Breast epithelium (tissue), 4 donors: ENCODE data around the gene DAG1. TPM values are rescaled to one million over a fixed set of nuclear protein-coding genes. Genes with fewer than 3 reads are reported as not detected.

ENCODE experiments used
- DNase-seq, 2 donors: peaks; one replicate each; pipeline ENCODE4 v3.0.0-alpha.2; 2019; ENCODE audit warnings: low spot score in 2 of 2
- H3K27ac ChIP-seq, 2 donors: fragments of 200-600 bp; sonication (generic) in 1 of 2; one replicate each; pipeline ENCODE4 v1.5.1; 2016 to 2019; ENCODE audit warnings: mild to moderate bottlenecking in 1 of 2
- H3K27me3 ChIP-seq, 2 donors: fragments of 200-600 bp; sonication (generic) in 1 of 2; one replicate each; pipeline versions ENCODE4 v1.5.1 to v1.6.0; 2017 to 2019; ENCODE audit warnings: control low read depth in 1 of 2, mild to moderate bottlenecking in 1 of 2
- H3K36me3 ChIP-seq: fragments of 200-600 bp; one replicate; pipeline ENCODE4 v1.5.1; 2019
- H3K4me1 ChIP-seq, 2 donors: fragments of 200-600 bp; sonication (generic); one replicate each; pipeline ENCODE4 v1.5.1; 2016 to 2019; ENCODE audit warnings: control low read depth in 1 of 2
- H3K4me3 ChIP-seq, 3 donors: fragments of 200-600 bp; sonication (generic); 1 replicate in 2 of 3; 2 replicates in 1 of 3; pipeline ENCODE4 v1.5.1; 2016 to 2019; ENCODE audit warnings: mild to moderate bottlenecking in 3 of 3, moderate library complexity in 2 of 3
- H3K9me3 ChIP-seq, 2 donors: fragments of 200-600 bp; sonication (generic) in 1 of 2; one replicate each; pipeline ENCODE4 v1.5.1; 2016 to 2019; ENCODE audit warnings: control low read depth in 1 of 2
- POLR2A ChIP-seq: fragments of 450-650 bp; IDR thresholded peaks from one replicate; pipeline ENCODE4 v1.6.1; 2016; ENCODE audit warnings: antibody characterized with exemption, mild to moderate bottlenecking, moderate library complexity
- POLR2AphosphoS5 ChIP-seq, 3 donors: sonication (generic); formaldehyde crosslinking; IDR thresholded peaks; one replicate each; pipeline ENCODE4 v1.6.1; 2017; ENCODE audit warnings: antibody characterized with exemption in 3 of 3
- intact Hi-C: fragments of 100-400 bp; cut with DNase I; formaldehyde crosslinking; loops from one replicate; pipeline ENCODE4 v1.15.1; 2023; ENCODE audit warnings: low total_unique reads
- total RNA-seq, 3 donors: library from RNA; depleted of rRNA; stranded (reverse); fragments of >200 nt; gene quantifications; one replicate each; pipeline ENCODE4 v1.1.0, GENCODE V29; 2016
- TF ChIP-seq, protein P1 (sequence below), 3 donors: fragments of 450-650 bp; IDR thresholded peaks; one replicate each; pipeline ENCODE4 v1.5.1; 2016 to 2017; ENCODE audit warnings: antibody characterized with exemption in 3 of 3, mild to moderate bottlenecking in 3 of 3, moderate library complexity in 3 of 3

DAG1 gene
- total RNA-seq, 3 donors from 2014 or later = 37.1 to 56.6 (median 44.6) TPM

DNA sequence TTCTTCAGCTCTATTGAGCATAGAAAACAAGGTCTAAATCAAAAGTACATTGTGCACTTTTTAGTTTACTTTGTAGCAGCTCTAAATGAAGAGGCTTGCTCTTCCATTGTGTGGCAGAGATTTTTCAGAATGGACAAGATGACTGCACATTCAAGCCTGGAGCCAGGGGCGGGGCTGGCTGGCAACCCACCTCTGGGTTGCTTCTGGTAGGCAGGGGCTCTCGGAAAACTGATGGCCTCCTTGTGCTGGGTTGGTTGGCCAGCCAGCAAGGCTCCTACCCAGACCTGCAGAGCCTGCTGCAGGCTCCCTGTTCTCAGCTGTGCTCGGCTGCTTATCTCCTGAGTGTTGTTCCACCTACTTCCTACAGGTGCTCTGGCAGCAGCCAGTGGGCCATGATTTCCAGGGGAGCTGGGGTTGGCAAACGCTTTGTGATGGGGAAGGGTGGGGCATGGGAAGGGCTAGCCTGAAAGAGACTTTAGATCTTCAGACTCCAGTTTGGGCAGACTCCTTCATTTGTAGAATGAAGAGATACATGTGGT, 93.0 kb downstream of the DAG1 start:
- no peak for DNase-seq

DNA sequence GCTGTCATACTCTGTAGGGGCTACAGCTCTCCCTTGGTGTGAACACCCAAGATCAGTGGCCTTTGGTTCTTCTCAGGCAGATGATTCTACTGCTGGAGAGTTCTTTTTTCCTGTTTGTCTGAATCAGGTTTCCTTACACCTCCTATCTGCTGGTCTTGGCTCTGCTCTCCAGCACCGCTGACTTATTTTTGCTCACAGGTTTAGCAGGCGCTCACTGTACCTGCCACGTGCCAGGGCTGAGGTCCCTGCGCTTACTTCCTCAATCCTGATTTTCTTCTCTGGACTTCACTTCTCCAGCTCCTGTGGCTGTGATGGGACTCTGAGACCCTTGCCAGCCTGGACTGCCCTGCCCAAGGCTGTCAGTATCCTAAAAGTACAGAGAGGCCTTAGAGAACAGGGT, 93.7 kb downstream of the DAG1 start:
- Histone ChIP-seq H3K27me3 (no peaks in the 10 kb centered on the region), H3K36me3 (no peaks in the 10 kb centered on the region), H3K27ac (no peak overlapping the region), H3K4me3 (no peak overlapping the region), H3K4me1 (no peaks in the 10 kb centered on the region), H3K9me3 (no peaks in the 10 kb centered on the region)
- TF ChIP-seq POLR2AphosphoS5 (IDR thresholded peaks at IDR 0.05) (no peak), POLR2A (no peak)
- TF ChIP-seq, protein P1, sequence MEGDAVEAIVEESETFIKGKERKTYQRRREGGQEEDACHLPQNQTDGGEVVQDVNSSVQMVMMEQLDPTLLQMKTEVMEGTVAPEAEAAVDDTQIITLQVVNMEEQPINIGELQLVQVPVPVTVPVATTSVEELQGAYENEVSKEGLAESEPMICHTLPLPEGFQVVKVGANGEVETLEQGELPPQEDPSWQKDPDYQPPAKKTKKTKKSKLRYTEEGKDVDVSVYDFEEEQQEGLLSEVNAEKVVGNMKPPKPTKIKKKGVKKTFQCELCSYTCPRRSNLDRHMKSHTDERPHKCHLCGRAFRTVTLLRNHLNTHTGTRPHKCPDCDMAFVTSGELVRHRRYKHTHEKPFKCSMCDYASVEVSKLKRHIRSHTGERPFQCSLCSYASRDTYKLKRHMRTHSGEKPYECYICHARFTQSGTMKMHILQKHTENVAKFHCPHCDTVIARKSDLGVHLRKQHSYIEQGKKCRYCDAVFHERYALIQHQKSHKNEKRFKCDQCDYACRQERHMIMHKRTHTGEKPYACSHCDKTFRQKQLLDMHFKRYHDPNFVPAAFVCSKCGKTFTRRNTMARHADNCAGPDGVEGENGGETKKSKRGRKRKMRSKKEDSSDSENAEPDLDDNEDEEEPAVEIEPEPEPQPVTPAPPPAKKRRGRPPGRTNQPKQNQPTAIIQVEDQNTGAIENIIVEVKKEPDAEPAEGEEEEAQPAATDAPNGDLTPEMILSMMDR (IDR thresholded peaks at IDR 0.05) = no peak
- intact Hi-C loops = no loop called here
- DNase-seq = no peak

More for the DNA sequence above, 93.0 kb downstream of the DAG1 start:
- no peaks in the 10 kb centered on the region for H3K36me3 ChIP-seq
- intact Hi-C loops = no loop called here
- H3K9me3 ChIP-seq = no peaks in the 10 kb centered on the region
- TF ChIP-seq, protein P1 (IDR thresholded peaks at IDR 0.05) = no peak
- TF ChIP-seq POLR2A (no peak), POLR2AphosphoS5 (IDR thresholded peaks at IDR 0.05) (no peak)
- no peak overlapping the region for H3K27ac ChIP-seq
- H3K4me3 ChIP-seq = no peak overlapping the region
- H3K27me3 ChIP-seq = no peaks in the 10 kb centered on the region
- H3K4me1 ChIP-seq = no peaks in the 10 kb centered on the region

DNA sequence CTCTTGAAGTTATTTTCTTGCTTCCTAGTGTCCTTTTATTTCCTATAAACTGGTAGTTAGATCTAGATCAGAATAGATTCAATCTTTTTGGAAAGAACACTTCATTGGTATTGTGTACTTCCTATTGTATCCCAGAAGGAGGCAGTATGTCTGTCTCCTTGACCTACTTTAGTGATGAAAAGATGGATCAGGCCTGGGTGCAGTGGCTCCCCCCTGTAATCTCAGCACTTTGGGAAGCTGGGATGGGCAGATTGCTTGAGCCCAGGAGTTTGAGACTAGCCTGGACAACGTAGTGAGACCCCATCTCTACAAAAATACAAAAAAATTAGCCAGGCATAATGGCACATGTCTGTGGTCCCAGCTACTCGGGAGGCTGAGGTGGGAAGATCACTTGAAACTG, 96.2 kb downstream of the DAG1 start:
- intact Hi-C loops = no loop called here
- H3K4me3 ChIP-seq = no peak overlapping the region
- H3K27me3 ChIP-seq = no peaks in the 10 kb centered on the region
- DNase-seq = no peak
- TF ChIP-seq POLR2A (no peak), POLR2AphosphoS5 (IDR thresholded peaks at IDR 0.05) (no peak)
- TF ChIP-seq, protein P1 (IDR thresholded peaks at IDR 0.05) = no peak
- H3K36me3 ChIP-seq = no peaks in the 10 kb centered on the region
- H3K4me1 ChIP-seq = no peaks in the 10 kb centered on the region
- H3K27ac ChIP-seq = no peak overlapping the region
- no peaks in the 10 kb centered on the region for H3K9me3 ChIP-seq

DNA sequence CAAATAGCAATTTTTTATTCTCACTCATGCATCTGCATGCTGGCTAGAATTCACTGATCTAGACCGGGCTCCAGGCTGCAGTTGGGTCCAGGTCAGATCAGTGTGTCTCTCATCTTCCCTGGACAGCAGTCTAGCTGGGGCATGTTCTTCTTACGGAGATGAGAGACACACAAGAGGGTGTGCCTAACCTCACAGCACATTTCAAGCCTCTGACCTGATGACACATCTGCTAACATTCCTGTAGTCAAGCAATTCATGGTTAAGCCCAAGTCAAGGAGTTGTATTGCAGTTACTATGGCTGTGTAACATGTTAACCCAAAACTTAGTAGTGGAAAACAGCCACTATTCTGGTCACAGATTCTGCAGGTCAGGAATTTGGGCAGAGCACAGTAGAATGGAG, 97.3 kb downstream of the DAG1 start:
- intact Hi-C loops = no loop called here
- Histone ChIP-seq H3K4me3 (no peak overlapping the region), H3K36me3 (no peaks in the 10 kb centered on the region), H3K27ac (no peak overlapping the region), H3K9me3 (no peaks in the 10 kb centered on the region), H3K27me3 (no peaks in the 10 kb centered on the region), H3K4me1 (no peaks in the 10 kb centered on the region)
- DNase-seq = no peak
- TF ChIP-seq, protein P1 (IDR thresholded peaks at IDR 0.05) = no peak
- no peak for TF ChIP-seq POLR2A
- no peak for TF ChIP-seq POLR2AphosphoS5 (IDR thresholded peaks at IDR 0.05)

DNA sequence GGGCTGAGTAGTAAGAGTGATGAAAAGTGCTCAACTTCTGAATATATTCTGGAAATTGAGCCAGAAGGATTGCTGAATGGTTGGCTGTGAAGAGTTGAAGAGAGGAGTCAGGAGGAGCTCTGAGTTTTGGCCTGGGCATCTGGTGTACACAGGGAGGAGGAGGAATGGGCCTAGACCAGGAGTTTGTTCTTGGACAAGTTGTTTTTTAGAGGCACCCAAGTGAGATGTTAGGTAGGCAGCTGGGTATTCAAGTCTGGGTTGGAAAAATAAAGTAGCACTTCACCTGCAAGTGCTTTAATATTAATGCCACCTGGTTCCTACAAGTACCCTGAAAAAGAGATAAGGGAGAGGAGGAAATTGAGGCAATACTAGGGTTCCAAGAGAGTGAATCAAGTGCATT, 98.9 kb downstream of the DAG1 start:
- TF ChIP-seq, protein P1 (IDR thresholded peaks at IDR 0.05) = no peak
- TF ChIP-seq POLR2AphosphoS5 (IDR thresholded peaks at IDR 0.05) = no peak
- TF ChIP-seq POLR2A = no peak
- no peak overlapping the region for H3K4me3 ChIP-seq

More for the DNA sequence above, 98.9 kb downstream of the DAG1 start:
- H3K9me3 ChIP-seq = no peaks in the 10 kb centered on the region
- intact Hi-C loops = no loop called here
- H3K4me1 ChIP-seq = no peaks in the 10 kb centered on the region
- DNase-seq = no peak
- H3K27ac ChIP-seq = no peak overlapping the region
- H3K27me3 ChIP-seq = no peaks in the 10 kb centered on the region
- H3K36me3 ChIP-seq = no peaks in the 10 kb centered on the region
